Embryonic facial prominence (tissue), 1 donor: Measurements from ENCODE around the gene MYL4.
"Not testable (repeated sequence)": the region's sequence is repeated elsewhere in the genome, so short reads cannot be mapped to it uniquely, and the experiment has no call there.

Experiments used
- DNase-seq: peaks from one replicate; pipeline ENCODE4 v3.0.0-alpha.2; 2016; ENCODE audit errors: extremely low spot score

MYL4 gene

GRCh38 chr17:47208744-47209488, at the start of gene MYL4:
Gene MYL4 (plus strand): TSS chr17:47209348. CDS start chr17:47209423, 75 bp downstream.
- DNase-seq = no peak

GRCh38 chr17:47162013-47162622, 47.0 kb upstream of the MYL4 start:
- no peak for DNase-seq

GRCh38 chr17:47164263-47164662, 44.9 kb upstream of the MYL4 start:
- DNase-seq = no peak

GRCh38 chr17:47165137-47165536, 44.0 kb upstream of the MYL4 start:
- no peak for DNase-seq

- not testable (repeated sequence) for DNase-seq
Observed at GRCh38 chr17:47166854-47167253, 42.3 kb upstream of the MYL4 start.

- not testable (repeated sequence) for DNase-seq
Observed at GRCh38 chr17:47168896-47169295, 40.3 kb upstream of the MYL4 start.

GRCh38 chr17:47170710-47171109, 38.4 kb upstream of the MYL4 start:
- no peak for DNase-seq

- no peak for DNase-seq
Observed at GRCh38 chr17:47172696-47173565, 36.2 kb upstream of the MYL4 start.

- not testable (repeated sequence) for DNase-seq
Observed at GRCh38 chr17:47174823-47175222, 34.3 kb upstream of the MYL4 start.

- DNase-seq = no peak
Observed at GRCh38 chr17:47176389-47176826, 32.7 kb upstream of the MYL4 start.

- no peak for DNase-seq
Observed at GRCh38 chr17:47177261-47177660, 31.9 kb upstream of the MYL4 start.

- DNase-seq = no peak
Observed at GRCh38 chr17:47179141-47179540, 30.0 kb upstream of the MYL4 start.

- DNase-seq = no peak
Observed at GRCh38 chr17:47180337-47180736, 28.8 kb upstream of the MYL4 start.

GRCh38 chr17:47180988-47181387, 28.2 kb upstream of the MYL4 start:
- not testable (repeated sequence) for DNase-seq

GRCh38 chr17:47184681-47185080, 24.5 kb upstream of the MYL4 start:
- no peak for DNase-seq

- no peak for DNase-seq
Observed at GRCh38 chr17:47188271-47188875, 20.8 kb upstream of the MYL4 start.

GRCh38 chr17:47188876-47189731, 20.0 kb upstream of the MYL4 start, which contains the start of gene CDC27:
Gene CDC27 (minus strand): TSS chr17:47189295. CDS start chr17:47189172, 123 bp downstream.
- peak; percentile 97 for DNase-seq

- DNase-seq = no peak
Observed at GRCh38 chr17:47189732-47190237, 19.4 kb upstream of the MYL4 start.

GRCh38 chr17:47190243-47190642, 18.9 kb upstream of the MYL4 start:
- DNase-seq = no peak

GRCh38 chr17:47190770-47191169, 18.4 kb upstream of the MYL4 start:
- DNase-seq = no peak

- DNase-seq = no peak
Observed at GRCh38 chr17:47192554-47192953, 16.6 kb upstream of the MYL4 start.
